RKO (cell line): ENCODE data around the gene THAP2.
"Not testable (repeated sequence)": the region's sequence is repeated elsewhere in the genome, so short reads cannot be mapped to it uniquely, and the experiment has no call there.

Experiments used
- DNase-seq: peaks from one replicate; pipeline ENCODE4 v3.0.0-alpha.2; 2016; ENCODE audit warnings: low spot score

The THAP2 gene

DNA sequence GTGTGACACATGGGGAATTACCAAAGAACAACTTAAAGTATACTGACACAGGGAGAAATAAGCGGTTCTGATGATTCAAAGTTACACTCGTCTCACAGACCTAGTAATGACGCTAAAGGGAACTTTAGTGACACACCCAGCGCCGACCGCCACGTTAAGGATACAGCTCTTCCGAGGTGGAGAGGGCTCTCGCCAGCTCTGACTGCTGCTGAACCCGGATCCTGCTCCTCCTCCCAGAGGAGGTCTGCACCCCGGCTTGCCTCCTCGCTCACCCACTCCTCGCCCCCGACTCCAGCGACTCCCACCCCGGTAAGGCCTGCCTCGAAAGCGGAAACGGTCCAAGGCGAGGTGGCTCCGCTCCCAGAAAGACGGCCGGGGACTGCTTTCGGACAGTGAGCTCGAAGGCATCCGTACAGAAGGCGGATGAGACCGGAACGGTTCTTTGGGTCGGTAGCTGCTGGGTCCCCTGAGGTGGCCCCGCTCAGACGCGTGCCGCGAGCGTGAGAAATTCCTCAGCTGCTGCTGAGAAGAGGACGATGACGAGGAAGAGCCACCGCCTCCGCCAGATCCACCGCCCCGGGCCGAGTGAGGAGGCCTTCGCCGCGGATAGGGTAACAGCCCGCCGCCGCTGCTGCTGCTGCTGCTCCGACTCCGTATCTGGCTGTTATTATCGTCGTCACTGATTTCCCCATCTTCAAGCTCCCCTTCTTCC, 1.1 kb upstream of the THAP2 start:
- DNase-seq = peak; percentile 92

DNA sequence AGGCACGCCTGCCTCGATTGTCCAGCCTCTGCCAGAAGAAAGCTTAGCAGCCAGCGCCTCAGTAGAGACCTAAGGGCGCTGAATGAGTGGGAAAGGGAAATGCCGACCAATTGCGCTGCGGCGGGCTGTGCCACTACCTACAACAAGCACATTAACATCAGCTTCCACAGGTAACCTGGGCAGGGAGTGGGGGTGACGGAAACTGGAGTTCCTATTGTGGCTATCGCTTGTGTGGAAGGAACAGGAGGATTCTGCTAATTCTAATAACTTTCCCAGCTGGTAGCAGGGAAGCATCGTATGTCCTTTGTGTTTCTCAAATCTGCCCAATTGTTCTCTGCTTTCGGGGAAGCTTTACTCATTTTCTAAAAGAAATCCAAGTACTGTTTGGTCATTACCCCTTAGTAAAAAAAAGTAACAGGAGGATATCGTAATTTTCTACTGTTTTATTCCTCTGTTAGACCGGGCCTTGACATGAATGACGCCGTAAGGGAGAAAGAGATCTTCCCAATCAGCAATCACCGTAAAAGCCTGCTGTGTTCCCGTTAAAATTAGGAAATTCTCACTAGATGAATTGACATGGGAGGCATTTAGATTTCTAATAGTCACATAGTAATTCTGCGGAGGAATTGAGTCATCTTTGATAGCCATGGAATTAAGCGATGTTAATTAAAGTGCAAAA, 449 bp downstream of the THAP2 start:
- peak; percentile 43 for DNase-seq

- no peak for DNase-seq
These were observed 976 bp downstream of the THAP2 start for GRCh38 chr12:71665090-71665463.

- no peak for DNase-seq
These were observed 2.2 kb downstream of the THAP2 start for GRCh38 chr12:71666259-71666658.

DNA sequence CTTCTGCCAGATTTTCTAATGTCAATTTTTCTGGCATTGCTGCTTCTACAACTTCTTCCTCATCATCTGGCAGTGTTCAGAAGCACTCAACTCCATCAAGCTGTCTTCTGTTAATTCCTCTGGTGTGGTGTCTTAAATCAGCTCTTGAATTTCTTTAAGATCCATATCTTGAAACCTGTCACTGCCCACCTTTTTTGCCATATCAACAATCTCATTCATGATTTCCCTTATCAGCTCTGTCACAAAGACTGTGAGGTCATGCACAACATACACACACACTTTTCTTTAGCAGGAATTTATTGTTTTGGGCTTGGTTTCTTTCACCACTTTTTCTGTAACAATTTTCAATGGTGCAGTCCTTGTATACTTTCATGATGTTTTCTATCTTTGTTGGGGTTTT, 7.2 kb downstream of the THAP2 start:
- DNase-seq = no peak

DNA sequence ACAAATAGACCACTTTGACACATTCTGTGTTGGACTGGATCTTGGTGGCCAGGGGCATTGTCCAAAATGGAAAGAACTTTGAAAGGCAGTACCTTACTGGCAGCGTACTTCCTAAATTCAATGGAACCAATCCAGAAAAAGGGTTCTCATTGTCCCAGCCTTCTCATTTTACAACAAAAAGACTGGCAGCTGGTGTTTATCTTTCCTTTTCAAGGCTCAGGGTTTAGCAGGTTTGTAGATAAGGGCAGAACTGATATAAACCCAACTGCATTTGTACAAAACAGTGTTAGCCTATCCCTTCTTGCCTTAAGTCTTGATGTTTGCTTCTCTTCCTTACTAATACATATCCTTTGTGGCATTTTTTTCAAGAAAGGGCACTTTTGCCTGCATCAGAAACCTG, 7.7 kb downstream of the THAP2 start:
- DNase-seq = no peak

DNA sequence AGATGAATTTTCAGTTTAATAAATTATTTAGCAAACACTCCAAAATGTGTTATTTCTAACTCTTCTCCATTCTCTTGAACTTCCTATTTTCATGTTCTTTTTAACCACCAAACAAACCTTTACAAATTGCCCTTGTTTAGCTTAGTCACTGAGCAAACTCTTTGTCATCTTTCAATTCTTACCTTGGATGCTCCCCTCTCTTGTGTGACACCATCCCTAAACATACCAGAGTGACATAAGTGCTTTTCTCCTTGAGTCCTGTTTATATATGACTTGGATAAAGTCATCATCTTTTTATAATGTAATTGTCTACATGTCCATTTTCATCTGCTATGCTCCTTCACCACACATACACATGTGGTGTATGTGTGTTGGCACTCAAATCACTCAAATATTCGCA, 18.4 kb downstream of the THAP2 start:
- DNase-seq = no peak

GRCh38 chr12:71683633-71684032, 19.5 kb downstream of the THAP2 start:
- no peak for DNase-seq

- DNase-seq = no peak
These were observed 20.0 kb downstream of the THAP2 start for GRCh38 chr12:71684081-71684480.

GRCh38 chr12:71685312-71685906, 21.3 kb downstream of the THAP2 start:
- no peak for DNase-seq

DNA sequence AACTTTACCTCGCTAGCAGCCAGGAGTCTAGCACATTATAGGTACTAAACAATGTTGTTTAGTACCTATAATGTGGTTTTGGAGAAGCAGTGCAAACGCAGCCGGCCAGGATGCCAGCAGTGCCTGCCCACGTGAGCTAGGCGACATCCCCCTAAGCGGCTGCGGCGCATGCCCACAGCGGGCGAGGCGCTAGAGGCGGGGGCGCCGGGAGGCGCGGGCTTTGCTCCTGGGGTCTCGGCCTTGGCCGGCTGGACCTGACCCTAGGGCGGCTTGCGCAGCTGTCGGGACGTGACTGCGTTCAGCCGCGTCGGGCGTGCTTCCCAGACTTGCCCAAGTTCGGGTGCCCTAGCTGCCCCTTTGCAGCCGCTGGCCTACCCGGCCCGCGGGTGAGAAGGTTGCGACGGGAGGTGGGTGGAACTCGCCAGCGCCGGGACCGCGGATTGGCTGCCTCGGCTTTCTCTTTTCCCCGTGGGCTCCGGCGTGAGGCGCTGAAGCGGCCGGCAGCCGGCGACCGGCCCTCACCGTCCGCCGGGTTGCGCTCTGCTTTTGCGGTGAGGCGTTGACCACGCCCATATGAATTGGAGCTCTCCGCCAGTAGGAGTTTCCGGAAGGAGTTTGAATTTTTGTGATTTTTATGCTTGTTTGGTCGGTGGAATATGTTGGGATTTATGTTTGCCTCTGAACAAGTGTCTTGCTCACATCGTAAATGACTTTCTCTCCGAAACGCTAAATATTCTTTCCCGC, 22.0 kb downstream of the THAP2 start, which contains the start of gene TMEM19:
TMEM19 (plus strand) TSS at position 169 of the 744 bp plus-strand sequence. CDS start 599 bp downstream, outside the sequence.
- DNase-seq = peak; percentile 92

- peak; percentile 26 for DNase-seq
These were observed 22.5 kb downstream of the THAP2 start for GRCh38 chr12:71686658-71687025.

DNA sequence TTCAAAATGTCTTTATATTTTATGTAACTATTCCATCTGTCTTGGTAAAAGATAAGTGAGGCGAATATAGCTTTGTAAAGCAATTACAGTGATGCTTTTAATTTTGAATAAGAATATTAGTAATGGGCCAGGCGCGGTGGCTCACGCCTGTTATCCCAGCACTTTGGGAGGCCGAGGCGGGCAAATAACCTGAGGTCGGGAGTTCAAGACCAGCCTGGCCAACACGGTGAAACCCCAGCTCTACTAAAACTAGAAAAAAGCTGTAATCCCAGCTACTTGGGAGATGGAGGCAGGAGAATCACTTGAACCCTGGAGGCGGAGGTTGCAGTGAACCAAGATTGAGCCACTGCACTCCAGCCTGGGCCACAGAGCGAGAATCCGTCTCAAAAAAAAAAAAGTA, 23.1 kb downstream of the THAP2 start:
- DNase-seq = not testable (repeated sequence)

DNA sequence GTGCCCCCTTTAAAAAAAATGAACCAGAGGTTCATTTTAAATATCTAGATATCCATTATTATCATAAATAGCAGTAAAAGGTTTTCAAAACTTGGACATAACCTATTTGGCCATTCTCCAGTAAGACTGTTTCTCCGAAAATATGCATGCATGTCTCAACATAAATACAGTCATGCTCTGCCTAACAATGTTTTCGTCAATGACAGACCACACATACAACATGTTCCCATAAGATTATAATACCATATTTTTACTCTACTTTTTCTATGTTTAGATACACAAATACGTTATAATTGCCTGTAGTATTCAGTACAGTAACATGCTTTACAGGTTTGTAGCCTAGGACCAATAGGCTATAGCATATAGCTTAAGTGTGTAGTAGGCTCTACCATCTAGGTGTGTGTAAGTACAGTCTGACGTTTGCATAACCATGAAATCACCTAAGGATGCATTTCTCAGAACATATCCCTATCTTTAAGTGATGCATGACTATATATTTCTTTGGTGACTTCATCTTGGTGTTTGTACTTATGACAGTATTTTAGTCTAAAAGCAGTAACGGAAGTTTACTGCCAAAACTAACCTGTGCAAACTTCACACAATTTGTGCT, 25.0 kb downstream of the THAP2 start:
- no peak for DNase-seq

DNA sequence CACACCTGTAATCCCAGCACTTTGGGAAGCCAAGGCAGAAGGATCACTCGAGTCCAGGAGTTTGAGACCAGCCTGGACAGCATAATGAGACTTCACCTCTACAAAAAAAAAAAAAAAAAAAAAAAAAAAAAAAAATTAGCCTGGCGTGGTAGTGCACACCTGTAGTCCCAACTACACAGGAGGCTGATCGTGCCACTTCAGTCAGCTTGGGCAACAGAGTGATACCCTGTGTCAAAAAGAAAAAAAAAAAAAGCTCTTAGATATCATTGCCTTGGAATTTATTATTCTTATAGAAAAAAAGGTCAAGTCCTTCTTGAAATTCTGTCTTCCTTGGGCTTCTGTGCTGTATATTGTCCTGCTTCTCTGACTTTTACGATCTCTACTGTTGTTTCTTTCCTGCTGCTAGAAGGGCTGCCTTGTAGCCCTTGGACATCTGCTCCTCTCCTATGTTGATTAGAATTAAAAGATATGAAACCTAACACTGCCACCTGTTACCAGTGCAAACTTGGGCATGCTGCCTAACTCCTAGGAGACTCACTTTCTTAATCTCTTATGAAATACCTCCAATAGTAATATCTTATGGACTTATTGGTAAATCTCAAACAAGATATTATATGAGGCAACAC, 27.5 kb downstream of the THAP2 start:
- DNase-seq = no peak

DNA sequence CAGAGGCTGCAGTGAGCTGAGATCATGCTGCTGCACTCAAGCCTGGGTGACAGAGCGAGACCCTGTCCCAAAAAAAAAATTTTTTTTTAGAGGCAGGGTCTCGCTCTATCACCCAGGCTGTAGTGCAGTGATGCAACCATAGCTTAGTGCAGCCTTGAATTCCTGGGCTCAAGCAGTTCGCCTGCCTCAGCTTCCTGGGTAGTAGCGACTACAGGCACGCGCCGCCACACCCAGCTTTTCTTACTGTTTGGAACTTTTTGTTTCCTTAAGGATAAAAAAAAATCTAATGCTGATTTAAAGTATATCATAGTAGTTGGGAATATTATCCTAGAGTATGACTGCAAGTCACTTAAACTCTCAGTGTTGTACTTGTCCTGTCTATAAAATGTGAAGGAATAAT, 29.0 kb downstream of the THAP2 start:
- DNase-seq = no peak

- not testable (repeated sequence) for DNase-seq
These were observed 29.6 kb downstream of the THAP2 start for GRCh38 chr12:71693651-71694050.

DNA sequence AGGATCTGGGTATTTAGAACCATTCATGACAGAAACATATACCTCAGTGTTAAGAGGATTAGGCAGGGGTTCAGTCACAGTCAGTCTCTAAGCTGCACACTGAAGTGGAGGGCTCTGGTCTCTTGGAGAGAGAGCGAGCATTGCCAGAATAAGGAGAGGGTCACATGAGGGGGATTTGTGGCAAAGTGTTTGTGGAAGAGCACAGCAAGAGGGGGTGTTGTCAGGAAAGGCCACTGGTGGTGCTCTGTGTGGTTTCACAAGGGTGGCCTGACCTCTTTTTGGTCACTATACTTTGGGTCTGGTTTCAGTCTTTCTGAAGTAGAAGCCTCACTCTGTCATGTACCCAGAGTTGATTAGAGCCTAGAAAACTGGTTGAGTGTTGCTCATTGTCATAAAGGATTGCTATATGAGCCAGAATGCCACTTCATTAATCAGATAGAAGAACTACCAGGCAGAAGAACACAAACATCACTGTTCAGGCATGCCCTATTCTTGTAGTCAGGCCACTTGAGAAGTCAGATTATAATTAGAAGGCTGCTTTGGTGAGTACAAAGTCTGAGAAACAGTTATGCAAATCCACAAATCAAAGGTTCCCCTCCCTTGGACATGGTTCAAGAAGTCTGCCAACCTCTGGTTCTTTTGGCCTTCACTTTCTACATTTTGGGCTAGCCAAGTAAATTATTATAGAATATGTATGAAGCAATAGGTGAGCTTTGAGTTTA, 30.2 kb downstream of the THAP2 start:
- DNase-seq = no peak

DNA sequence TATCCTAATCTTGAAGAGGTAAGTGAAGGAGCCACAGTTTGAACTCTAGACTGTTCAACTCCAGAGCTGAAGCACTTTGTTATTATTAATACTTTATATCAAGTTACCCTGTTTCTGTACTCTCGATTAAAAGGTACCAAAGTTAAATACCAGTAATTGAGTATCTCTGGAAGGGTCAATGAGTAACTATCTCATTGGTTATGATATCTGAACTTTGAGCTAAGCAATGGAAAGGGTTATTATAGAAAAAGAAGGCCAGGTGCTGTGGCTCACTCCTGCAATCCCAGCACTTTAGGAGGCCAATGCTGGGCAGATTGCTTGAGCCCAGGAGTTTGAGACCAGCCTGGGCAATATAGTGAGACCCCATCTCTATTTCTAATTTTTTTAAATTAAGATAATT, 31.7 kb downstream of the THAP2 start:
- no peak for DNase-seq

GRCh38 chr12:71702181-71702580, 38.1 kb downstream of the THAP2 start:
- not testable (repeated sequence) for DNase-seq

- DNase-seq = no peak
These were observed 38.5 kb downstream of the THAP2 start for GRCh38 chr12:71702590-71702989.
